A549 (cell line): Measurements from ENCODE around the gene RABGAP1L. TPM values are rescaled to one million over a fixed set of nuclear protein-coding genes. Genes with fewer than 3 reads are reported as not detected.

Experiments used
- ATAC-seq, 2 experiments: fragments of 200-7000 bp in 1 of 2; fragments of >200 bp in 1 of 2; cut with Nextera tagmentation in 1 of 2; cut with Tn5 transposase in 1 of 2; 3 replicates each; pipeline versions ENCODE4 v1.8.0 to v1.9.1; 2018 to 2020; ENCODE audit warnings: mild to moderate bottlenecking in 1 of 2, moderate library complexity in 1 of 2
- CTCF ChIA-PET: fragments of 300-600 bp; sonication (Branson Sonifier 250); formaldehyde crosslinking; extraction: SDS; loops from one replicate; lab custom pipeline; 2021; ENCODE audit warnings: antibody characterized with exemption, inconsistent platforms; lab: Yijun Ruan, JAX
- POLR2A ChIA-PET: fragments of 350-600 bp; formaldehyde crosslinking; extraction: SDS; loops from one replicate; lab custom pipeline; 2021; ENCODE audit warnings: antibody characterized with exemption, inconsistent platforms; lab: Yijun Ruan, JAX
- DNase-seq, 2 experiments: peaks; one replicate each; pipeline versions ENCODE4 v3.0.0 to v3.0.0-alpha.2; 2011 to 2016; ENCODE audit warnings: low read depth in 1 of 2, low spot score in 1 of 2
- FAIRE-seq: peaks from 2 replicates; lab custom pipeline; 2011; peaks lifted over from hg19 to GRCh38; lab: Jason Lieb, UNC
- H3K27ac ChIP-seq, 2 experiments: fragments of >200 bp; sonication (Bioruptor Twin); formaldehyde crosslinking; 3 replicates each; pipeline ENCODE4 v1.5.1; 2016 to 2017
- H3K4me1 ChIP-seq: fragments of >200 bp; sonication (Bioruptor Twin); formaldehyde crosslinking; 3 replicates; pipeline ENCODE4 v1.6.1; 2016
- H3K4me2 ChIP-seq: fragments of >200 bp; sonication (Bioruptor Twin); formaldehyde crosslinking; 3 replicates; pipeline ENCODE4 v1.6.1; 2016
- H3K4me3 ChIP-seq: fragments of >200 bp; sonication (Bioruptor Twin); formaldehyde crosslinking; 3 replicates; pipeline ENCODE4 v1.5.1; 2016
- H3K9me3 ChIP-seq: fragments of >200 bp; sonication (Bioruptor Twin); formaldehyde crosslinking; 3 replicates; pipeline ENCODE4 v1.6.1; 2016
- BHLHE40 ChIP-seq: IDR thresholded peaks from 2 replicates; pipeline ENCODE4 v1.6.1; 2012; ENCODE audit warnings: low read depth, low read length, inconsistent platforms
- CBX2 ChIP-seq: fragments of 200-600 bp; sonication (generic); IDR thresholded peaks from 2 replicates; pipeline ENCODE4 v1.6.1; 2016; ENCODE audit warnings: low read depth, mild to moderate bottlenecking, borderline replicate concordance
- CBX8 ChIP-seq: fragments of 200-600 bp; sonication (generic); IDR thresholded peaks from 2 replicates; pipeline ENCODE4 v1.6.1; 2016
- EHF ChIP-seq: fragments of 250-450 bp; sonication (Bioruptor Pico); IDR thresholded peaks from 2 replicates; pipeline ENCODE4 v1.5.0; 2020; ENCODE audit warnings: mild to moderate bottlenecking
- EP300 ChIP-seq, 2 experiments: fragments of >200 bp; sonication (Bioruptor Twin); formaldehyde crosslinking; IDR thresholded peaks; 2 replicates in 1 of 2; 3 replicates in 1 of 2; pipeline ENCODE4 v1.6.1; 2016 to 2017
- ESRRA ChIP-seq: fragments of 150-350 bp; IDR thresholded peaks from 2 replicates; pipeline ENCODE4 v1.6.1; 2014; ENCODE audit warnings: mild to moderate bottlenecking, low read length, borderline replicate concordance
- FOSL2 ChIP-seq, 2 experiments: fragments of 450-650 bp in 1 of 2; fragments of >200 bp in 1 of 2; sonication (Bioruptor Twin) in 1 of 2; formaldehyde crosslinking; IDR thresholded peaks; 2 replicates each; pipeline versions ENCODE4 v1.5.0 to v1.6.1; 2016 to 2020; ENCODE audit warnings: mild to moderate bottlenecking in 1 of 2, moderate library complexity in 1 of 2
- FOXS1 ChIP-seq: fragments of 250-450 bp; sonication (Bioruptor Pico); IDR thresholded peaks from 2 replicates; pipeline ENCODE4 v1.5.0; 2020; ENCODE audit warnings: mild to moderate bottlenecking, moderate library complexity
- HOXB13 ChIP-seq: fragments of 250-450 bp; sonication (Bioruptor Pico); IDR thresholded peaks from 2 replicates; pipeline ENCODE4 v1.5.0; 2020; ENCODE audit warnings: low read depth, mild to moderate bottlenecking, moderate library complexity
- HOXB5 ChIP-seq: fragments of 250-450 bp; sonication (Bioruptor Pico); IDR thresholded peaks from 2 replicates; pipeline ENCODE4 v1.5.0; 2020; ENCODE audit warnings: mild to moderate bottlenecking, moderate library complexity
- JUNB ChIP-seq: fragments of >200 bp; sonication (Bioruptor Twin); formaldehyde crosslinking; IDR thresholded peaks from 2 replicates; pipeline ENCODE4 v1.6.1; 2016
- KDM5A ChIP-seq: fragments of 200-600 bp; sonication (generic); IDR thresholded peaks from 2 replicates; pipeline ENCODE4 v1.6.1; 2016; ENCODE audit warnings: antibody characterized with exemption, mild to moderate bottlenecking
- MAZ ChIP-seq: fragments of 150-350 bp; IDR thresholded peaks from 2 replicates; pipeline ENCODE4 v1.6.1; 2014; ENCODE audit warnings: antibody characterized with exemption, low read depth, low read length, borderline replicate concordance
- MYC ChIP-seq: IDR thresholded peaks from 2 replicates; pipeline ENCODE4 v1.6.1; 2012; ENCODE audit warnings: mild to moderate bottlenecking, inconsistent platforms, low read length, improper control_type of control experiment, borderline replicate concordance
- NR3C1 ChIP-seq: fragments of >200 bp; sonication (Bioruptor Twin); formaldehyde crosslinking; IDR thresholded peaks from 3 replicates; pipeline ENCODE4 v1.6.1; 2017
- RARB ChIP-seq: fragments of 250-450 bp; sonication (Bioruptor Pico); IDR thresholded peaks from 2 replicates; pipeline ENCODE4 v1.8.0; 2021; ENCODE audit warnings: mild to moderate bottlenecking, moderate library complexity
- RFX5 ChIP-seq: fragments of 450-650 bp; IDR thresholded peaks from 2 replicates; pipeline ENCODE4 v1.7.1; 2014; ENCODE audit warnings: antibody characterized with exemption, mild to moderate bottlenecking, moderate library complexity
- RNF2 ChIP-seq: fragments of 200-600 bp; sonication (generic); IDR thresholded peaks from 2 replicates; pipeline ENCODE4 v1.6.1; 2016; ENCODE audit warnings: low read depth, mild to moderate bottlenecking, antibody characterized with exemption, moderate library complexity, borderline replicate concordance
- TFCP2L1 ChIP-seq: fragments of 250-450 bp; sonication (Bioruptor Pico); IDR thresholded peaks from 2 replicates; pipeline ENCODE4 v1.5.0; 2021; ENCODE audit warnings: mild to moderate bottlenecking
- ZC3H11A ChIP-seq: fragments of 450-650 bp; IDR thresholded peaks from 2 replicates; pipeline ENCODE4 v1.6.1; 2014; ENCODE audit warnings: antibody characterized with exemption, mild to moderate bottlenecking
- ZNF302 ChIP-seq: fragments of 250-450 bp; sonication (Bioruptor Pico); IDR thresholded peaks from 2 replicates; pipeline ENCODE4 v1.9.0; 2021; ENCODE audit warnings: inconsistent platforms, mild to moderate bottlenecking, moderate library complexity
- WGBS: methylation state at CpG from one replicate; pipeline ENCODE4 v1.1.6; 2017; ENCODE audit errors: missing lambda C conversion rate; 5-methylcytosine and 5-hydroxymethylcytosine counted together
- polyA plus RNA-seq, 4 experiments: library from polyadenylated mRNA; depleted of rRNA in 3 of 4; stranded (reverse); fragments of >200 nt; fragmentation: RNase III in 1 of 4; extraction: RNeasy Plus Mini Kit Qiagen cat#74134 plus additional on column Dnase treatment in 1 of 4; gene quantifications; 2 replicates in 3 of 4; 3 replicates in 1 of 4; pipeline ENCODE4 v1.2.3, GENCODE V29; 2011 to 2017
- TF ChIP-seq, protein P1 (sequence below): fragments of 150-350 bp; IDR thresholded peaks from 2 replicates; pipeline ENCODE4 v1.6.1; 2014; ENCODE audit warnings: low read depth, mild to moderate bottlenecking, low read length
- TF ChIP-seq, protein P2 (sequence below): fragments of >200 bp; sonication (Bioruptor Twin); formaldehyde crosslinking; IDR thresholded peaks from 2 replicates; pipeline ENCODE4 v1.6.1; 2016
- TF ChIP-seq, protein P3 (sequence below): fragments of >200 bp; sonication (Bioruptor Twin); formaldehyde crosslinking; IDR thresholded peaks from 3 replicates; pipeline ENCODE4 v1.5.1; 2016

Gene RABGAP1L
- polyA plus RNA-seq, 2 of the 4 experiments (the other 2 are of a cell fraction) = 8.2 to 18.6 TPM

- TF ChIP-seq, protein P1, sequence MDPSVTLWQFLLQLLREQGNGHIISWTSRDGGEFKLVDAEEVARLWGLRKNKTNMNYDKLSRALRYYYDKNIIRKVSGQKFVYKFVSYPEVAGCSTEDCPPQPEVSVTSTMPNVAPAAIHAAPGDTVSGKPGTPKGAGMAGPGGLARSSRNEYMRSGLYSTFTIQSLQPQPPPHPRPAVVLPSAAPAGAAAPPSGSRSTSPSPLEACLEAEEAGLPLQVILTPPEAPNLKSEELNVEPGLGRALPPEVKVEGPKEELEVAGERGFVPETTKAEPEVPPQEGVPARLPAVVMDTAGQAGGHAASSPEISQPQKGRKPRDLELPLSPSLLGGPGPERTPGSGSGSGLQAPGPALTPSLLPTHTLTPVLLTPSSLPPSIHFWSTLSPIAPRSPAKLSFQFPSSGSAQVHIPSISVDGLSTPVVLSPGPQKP = no peak
Observed at GRCh38 chr1:174953285-174954072, 794.2 kb downstream of the RABGAP1L start (continued).

- POLR2A ChIA-PET = no interaction called here
- CTCF ChIA-PET = no interaction called here
- FAIRE-seq (no peak), ATAC-seq (peak in 1 of 2 experiments; percentile 69; a peak in 4 of 6 replicates), DNase-seq (peak in 1 of 2 experiments; percentile 39)
- Histone ChIP-seq H3K4me3 (no peak overlapping the region), H3K4me1 (peaks cover 17% of the 10 kb centered on the region; the same call in 2 of the 3 replicates), H3K9me3 (no peaks in the 10 kb centered on the region), H3K4me2 (peak overlapping the region; percentile 54), H3K27ac (no peak overlapping the region)
- no peak for TF ChIP-seq JUNB
- TF ChIP-seq ESRRA = no peak
- TF ChIP-seq HOXB5 (CRISPR knock-in tag) = no peak
- no peak for TF ChIP-seq ZC3H11A
- TF ChIP-seq, protein P2, sequence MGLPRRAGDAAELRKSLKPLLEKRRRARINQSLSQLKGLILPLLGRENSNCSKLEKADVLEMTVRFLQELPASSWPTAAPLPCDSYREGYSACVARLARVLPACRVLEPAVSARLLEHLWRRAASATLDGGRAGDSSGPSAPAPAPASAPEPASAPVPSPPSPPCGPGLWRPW = no peak
- TF ChIP-seq RFX5 = no peak
- TF ChIP-seq TFCP2L1 (CRISPR knock-in tag) = no peak
- TF ChIP-seq CBX8 = no peak
- TF ChIP-seq MYC = no peak
- TF ChIP-seq, protein P3, sequence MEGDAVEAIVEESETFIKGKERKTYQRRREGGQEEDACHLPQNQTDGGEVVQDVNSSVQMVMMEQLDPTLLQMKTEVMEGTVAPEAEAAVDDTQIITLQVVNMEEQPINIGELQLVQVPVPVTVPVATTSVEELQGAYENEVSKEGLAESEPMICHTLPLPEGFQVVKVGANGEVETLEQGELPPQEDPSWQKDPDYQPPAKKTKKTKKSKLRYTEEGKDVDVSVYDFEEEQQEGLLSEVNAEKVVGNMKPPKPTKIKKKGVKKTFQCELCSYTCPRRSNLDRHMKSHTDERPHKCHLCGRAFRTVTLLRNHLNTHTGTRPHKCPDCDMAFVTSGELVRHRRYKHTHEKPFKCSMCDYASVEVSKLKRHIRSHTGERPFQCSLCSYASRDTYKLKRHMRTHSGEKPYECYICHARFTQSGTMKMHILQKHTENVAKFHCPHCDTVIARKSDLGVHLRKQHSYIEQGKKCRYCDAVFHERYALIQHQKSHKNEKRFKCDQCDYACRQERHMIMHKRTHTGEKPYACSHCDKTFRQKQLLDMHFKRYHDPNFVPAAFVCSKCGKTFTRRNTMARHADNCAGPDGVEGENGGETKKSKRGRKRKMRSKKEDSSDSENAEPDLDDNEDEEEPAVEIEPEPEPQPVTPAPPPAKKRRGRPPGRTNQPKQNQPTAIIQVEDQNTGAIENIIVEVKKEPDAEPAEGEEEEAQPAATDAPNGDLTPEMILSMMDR = no peak
- TF ChIP-seq BHLHE40 = no peak
Observed at GRCh38 chr1:174954073-174954460, 794.7 kb downstream of the RABGAP1L start.

- H3K4me1 ChIP-seq = peaks cover 17% of the 10 kb centered on the region; the same call in 2 of the 3 replicates
- FAIRE-seq = no peak
- TF ChIP-seq NR3C1 (no peak), MAZ (no peak), FOXS1 (CRISPR knock-in tag) (no peak), ZNF302 (CRISPR knock-in tag) (no peak), EHF (CRISPR knock-in tag) (no peak), JUNB (no peak), RNF2 (no peak), EP300 (IDR thresholded peaks at IDR 0.05) (no peak), KDM5A (no peak), FOSL2 (IDR thresholded peaks at IDR 0.05) (no peak), FOSL2 (CRISPR knock-in tag; IDR thresholded peaks at IDR 0.05) (no peak), RARB (no peak), CBX8 (no peak), HOXB13 (CRISPR knock-in tag) (no peak), CBX2 (no peak)
- TF ChIP-seq, protein P2 = no peak
- no peak for DNase-seq
- POLR2A ChIA-PET = no interaction called here
- no peak overlapping the region for H3K4me2 ChIP-seq
- no peak overlapping the region for H3K27ac ChIP-seq
- WGBS = 54% methylated on average over 3 of the region's 3 CpGs
- ATAC-seq = no peak
- H3K9me3 ChIP-seq = no peaks in the 10 kb centered on the region
- no peak overlapping the region for H3K4me3 ChIP-seq
- CTCF ChIA-PET = no interaction called here
Observed at GRCh38 chr1:174954671-174955669, 795.6 kb downstream of the RABGAP1L start.
